Esophagus muscularis mucosa (tissue), 3 donors: Measurements from ENCODE around the gene GLA.

Source experiments
- POLR2A ChIP-seq: fragments of 450-650 bp; IDR thresholded peaks from one replicate; pipeline ENCODE4 v1.6.1; 2017; ENCODE audit warnings: antibody characterized with exemption, moderate library complexity, mild to moderate bottlenecking, low read depth
- POLR2AphosphoS5 ChIP-seq, 2 donors: sonication (generic); formaldehyde crosslinking; IDR thresholded peaks; one replicate each; pipeline ENCODE4 v1.6.1; 2017; ENCODE audit warnings: antibody characterized with exemption in 2 of 2
- TF ChIP-seq, protein P1 (sequence below), 3 experiments: fragments of 200-600 bp in 2 of 3; fragments of 450-650 bp in 1 of 3; sonication (generic) in 2 of 3; IDR thresholded peaks; one replicate each; pipeline ENCODE4 v1.5.1; 2017 to 2019; ENCODE audit warnings: antibody characterized with exemption in 3 of 3, mild to moderate bottlenecking in 2 of 3, moderate library complexity in 1 of 3

DNA sequence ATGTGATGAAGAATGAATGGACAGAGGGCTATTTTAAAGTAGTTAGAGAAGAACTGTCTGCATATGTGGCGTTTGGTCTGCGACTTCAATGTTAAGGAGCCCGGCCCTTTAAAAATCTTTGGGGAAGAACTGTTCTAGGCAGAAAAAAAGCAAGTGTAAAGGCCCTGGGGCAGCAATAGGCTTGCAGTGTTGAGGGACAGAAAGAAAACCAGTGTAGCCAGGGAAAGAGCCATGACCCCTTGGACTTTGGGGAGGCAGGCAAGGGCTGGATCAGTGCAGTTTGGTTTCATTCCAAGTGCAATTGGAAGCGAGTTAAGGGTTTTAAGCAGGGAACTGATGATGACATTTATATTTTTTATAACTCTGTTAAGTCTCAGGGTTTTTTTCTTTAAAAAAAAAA lies 7.9 kb downstream of the GLA start:
- TF ChIP-seq POLR2AphosphoS5 (IDR thresholded peaks at IDR 0.05) (no peak), POLR2A (no peak)
- TF ChIP-seq, protein P1, sequence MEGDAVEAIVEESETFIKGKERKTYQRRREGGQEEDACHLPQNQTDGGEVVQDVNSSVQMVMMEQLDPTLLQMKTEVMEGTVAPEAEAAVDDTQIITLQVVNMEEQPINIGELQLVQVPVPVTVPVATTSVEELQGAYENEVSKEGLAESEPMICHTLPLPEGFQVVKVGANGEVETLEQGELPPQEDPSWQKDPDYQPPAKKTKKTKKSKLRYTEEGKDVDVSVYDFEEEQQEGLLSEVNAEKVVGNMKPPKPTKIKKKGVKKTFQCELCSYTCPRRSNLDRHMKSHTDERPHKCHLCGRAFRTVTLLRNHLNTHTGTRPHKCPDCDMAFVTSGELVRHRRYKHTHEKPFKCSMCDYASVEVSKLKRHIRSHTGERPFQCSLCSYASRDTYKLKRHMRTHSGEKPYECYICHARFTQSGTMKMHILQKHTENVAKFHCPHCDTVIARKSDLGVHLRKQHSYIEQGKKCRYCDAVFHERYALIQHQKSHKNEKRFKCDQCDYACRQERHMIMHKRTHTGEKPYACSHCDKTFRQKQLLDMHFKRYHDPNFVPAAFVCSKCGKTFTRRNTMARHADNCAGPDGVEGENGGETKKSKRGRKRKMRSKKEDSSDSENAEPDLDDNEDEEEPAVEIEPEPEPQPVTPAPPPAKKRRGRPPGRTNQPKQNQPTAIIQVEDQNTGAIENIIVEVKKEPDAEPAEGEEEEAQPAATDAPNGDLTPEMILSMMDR (IDR thresholded peaks at IDR 0.05), result no peak
